Activated effector memory CD4-positive, alpha-beta T cell treated with anti-CD3 and anti-CD28 coated beads, Interleukin-2, amount 50 U/mL, for 16 hours (primary cell): ENCODE data around the gene BRAT1.
A peak's percentile ranks its signal among the peaks of the same experiment; 100 is the strongest.
"Not testable (repeated sequence)": the region's sequence is repeated elsewhere in the genome, so short reads cannot be mapped to it uniquely, and the experiment has no call there.

Source experiments
- DNase-seq: peaks from one replicate; pipeline ENCODE4 v3.0.0-alpha.2; 2020

BRAT1 gene

GRCh38 chr7:2555121-2556052 lies at the start of gene BRAT1:
BRAT1 (minus strand) TSS chr7:2555524; CDS start chr7:2554431, 1,093 bp downstream.
- DNase-seq = peak; percentile 97

GRCh38 chr7:2604608-2605174 lies 49.4 kb upstream of the BRAT1 start:
- DNase-seq = no peak

DNA sequence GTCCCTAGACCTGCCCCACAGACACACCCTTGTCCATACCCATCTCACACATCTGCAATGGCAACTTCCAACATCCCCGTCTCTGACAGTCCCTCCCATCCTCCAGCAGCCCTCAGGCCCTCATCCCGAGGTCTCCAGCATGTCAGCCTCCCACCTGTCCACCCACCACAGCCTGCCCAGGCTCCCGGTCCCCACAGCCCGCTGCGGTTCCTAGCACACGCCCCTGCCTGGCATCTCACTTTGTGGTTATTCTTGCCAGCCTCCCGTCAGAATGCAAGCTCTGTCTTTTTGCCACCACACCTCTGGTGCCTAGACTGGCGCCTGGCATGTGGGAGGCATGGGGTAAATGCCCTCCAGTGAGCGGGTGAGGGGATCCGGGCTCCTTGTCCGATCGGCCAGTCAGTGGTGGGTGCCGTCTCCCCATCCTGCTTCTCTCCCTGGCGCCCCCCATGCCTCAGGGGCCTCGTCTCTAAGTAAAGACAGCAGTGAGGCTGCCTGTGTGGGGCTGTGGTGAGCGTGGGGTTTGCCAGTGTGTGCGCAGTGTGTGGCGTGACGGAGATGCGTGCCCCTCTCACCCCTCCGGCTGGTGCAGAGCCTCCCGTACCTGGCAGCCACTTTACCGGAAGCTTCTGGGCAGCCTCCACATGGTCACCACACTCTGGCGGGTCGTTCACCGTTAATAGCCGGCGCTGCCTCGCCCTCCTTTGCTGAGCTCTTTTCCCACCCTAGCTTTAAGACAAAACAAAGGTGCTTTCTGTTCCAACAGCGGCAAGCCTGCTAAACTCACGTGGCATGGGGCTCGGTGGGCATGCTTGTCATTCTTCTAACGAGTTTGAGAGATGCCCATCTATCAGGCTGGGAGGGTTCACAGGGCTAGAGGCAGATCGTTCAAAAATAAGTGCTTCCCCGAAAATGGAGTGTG lies 48.0 kb upstream of the BRAT1 start:
- no peak for DNase-seq

- DNase-seq = no peak
Measured at GRCh38 chr7:2602406-2603043, 47.2 kb upstream of the BRAT1 start.

DNA sequence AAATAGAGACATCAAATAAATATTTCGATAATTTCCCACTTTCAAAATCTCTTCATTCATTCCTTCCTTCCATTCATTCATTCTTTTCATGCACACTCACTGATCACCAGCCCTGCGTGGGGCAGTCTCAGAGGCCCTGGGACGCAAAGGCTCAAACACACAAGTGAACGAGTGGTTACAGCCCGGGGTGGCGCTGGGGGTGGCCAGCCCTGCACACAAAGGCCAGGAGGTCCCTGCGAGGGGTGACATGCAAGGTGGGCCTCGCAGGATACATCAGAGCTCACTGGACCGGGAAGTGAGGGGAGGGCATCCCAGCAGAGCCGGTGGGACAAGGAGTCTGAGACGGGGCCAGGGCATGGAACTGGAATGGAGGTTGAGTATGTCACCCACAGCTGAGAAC lies 46.6 kb upstream of the BRAT1 start:
- no peak for DNase-seq

- no peak for DNase-seq
Measured at GRCh38 chr7:2601065-2601464, 45.7 kb upstream of the BRAT1 start.

DNA sequence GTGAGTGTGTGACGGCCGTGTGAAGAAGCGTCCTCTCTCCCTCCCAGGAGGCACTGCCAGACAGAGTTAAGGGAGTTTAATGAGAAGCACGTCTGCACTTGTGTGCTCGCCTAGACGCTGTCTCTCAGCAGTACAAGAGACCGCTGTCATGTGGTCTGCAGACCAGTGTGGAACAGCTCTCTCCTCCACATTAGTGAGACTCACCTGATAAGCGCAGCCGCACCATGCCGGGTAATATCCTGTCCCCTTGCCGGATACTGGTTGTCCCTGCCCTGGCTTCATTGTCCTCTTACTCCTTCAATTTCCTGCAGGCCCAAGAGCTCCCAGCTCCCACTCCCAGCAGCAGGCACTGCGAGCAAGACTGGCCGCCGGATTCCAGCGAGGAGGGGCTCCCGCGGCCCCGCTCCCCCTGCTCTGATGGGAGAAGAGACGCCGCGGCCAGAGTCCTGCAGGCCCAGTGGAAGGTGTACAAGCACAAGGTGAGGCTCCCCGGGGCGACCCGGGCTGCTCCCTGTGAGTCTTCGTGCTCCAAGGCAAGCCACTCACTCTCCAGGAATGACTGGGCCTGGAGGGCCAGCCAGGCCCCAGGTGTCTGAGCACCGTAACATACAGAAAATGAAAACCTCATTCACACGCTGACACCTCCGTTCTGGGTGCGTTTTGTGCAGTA lies 43.0 kb upstream of the BRAT1 start:
- DNase-seq = no peak

- no peak for DNase-seq
Measured at GRCh38 chr7:2597273-2597640, 41.9 kb upstream of the BRAT1 start.

DNA sequence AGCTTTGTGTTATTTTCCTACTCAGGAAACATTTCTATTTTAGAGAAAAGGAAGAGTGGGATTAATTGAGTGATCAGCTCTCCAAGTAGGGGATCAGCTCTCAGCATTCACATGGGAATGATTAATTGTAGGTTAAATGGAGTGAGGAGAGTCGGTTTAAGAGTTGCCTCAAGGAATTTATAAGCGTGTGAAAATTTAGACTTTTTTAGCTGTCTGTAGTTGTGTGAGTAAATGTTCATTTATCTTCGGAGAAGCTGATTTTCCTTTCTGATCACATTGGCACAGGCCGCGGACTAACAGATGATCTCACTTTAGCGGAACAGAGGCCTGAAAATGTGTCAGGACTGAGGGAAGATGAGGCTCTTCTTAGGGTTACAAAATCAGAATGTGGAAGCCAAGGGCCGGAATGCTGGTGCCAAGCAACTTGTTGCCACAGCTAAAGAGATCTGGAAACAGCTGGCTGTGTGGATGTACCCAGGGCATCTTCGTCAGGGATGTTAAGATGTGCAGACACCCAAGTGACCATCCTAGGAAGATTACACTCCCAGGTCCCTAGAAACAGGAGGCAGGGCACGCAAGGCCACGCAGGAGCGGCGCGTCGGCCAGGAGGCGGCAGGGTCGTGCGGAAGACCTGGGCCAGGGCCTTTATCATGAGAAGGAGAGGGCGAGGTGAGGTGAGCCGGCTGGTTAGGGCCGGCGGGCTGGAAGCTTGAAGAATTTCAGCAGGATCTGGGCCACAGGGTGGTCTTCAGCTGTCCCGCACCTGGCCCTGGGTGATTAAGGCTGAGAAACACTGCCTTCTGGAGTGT lies 41.3 kb upstream of the BRAT1 start:
- DNase-seq = no peak

DNA sequence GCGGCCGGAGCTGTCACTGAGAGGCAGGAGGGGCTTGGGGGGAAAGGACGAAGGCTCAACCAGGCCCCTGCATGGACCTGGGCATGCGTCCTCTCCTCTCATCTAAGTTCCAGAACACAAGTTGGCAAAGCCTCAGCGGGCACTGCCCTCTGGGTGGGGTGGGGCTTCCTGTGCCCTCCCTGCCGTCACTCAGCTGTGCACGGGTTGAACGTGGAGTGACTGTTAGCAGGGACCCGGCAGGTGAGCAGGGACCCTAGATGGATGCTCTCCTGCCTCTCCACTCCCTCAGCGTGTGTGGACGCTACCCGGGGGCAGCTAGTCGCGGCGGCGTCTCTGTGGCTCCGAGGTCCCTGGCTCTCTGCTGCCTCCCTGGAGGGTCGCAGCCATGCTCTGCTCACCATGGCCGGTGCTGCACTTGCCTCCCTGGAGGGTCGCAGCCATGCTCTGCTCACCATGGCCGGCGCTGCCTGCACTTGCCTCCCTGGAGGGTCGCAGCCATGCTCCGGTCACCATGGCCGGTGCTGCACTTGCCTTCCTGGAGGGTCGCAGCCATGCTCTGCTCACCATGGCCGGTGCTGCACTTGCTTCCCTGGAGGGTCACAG lies 40.0 kb upstream of the BRAT1 start:
- no peak for DNase-seq

GRCh38 chr7:2594599-2594998 lies 39.3 kb upstream of the BRAT1 start:
- DNase-seq = no peak

- DNase-seq = no peak
Measured at GRCh38 chr7:2593036-2593727, 37.9 kb upstream of the BRAT1 start.

DNA sequence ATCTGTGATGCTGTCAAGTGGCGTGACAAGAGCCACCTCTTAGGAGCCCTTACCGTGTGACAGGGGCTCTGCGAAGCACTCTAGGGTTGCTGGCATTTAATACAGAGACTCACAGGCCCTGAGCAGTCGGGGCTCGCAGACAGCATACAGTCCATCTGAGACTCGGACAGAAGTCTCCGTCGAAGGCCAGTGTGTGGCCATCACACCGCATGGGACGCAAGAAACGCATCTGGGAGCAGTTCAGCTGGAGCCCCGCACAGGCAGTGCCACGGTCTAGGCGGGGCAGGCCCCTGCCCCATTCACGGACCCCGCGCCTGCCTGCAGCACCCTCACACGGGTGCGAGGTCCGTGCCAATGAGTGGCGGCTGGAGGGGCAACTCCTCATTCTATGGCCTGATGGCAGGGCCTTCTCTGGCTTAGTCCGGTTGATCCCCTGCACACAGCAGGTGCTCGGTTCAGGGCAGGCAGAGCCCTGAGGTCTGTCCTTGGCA lies 37.1 kb upstream of the BRAT1 start:
- no peak for DNase-seq

GRCh38 chr7:2589941-2590340 lies 34.6 kb upstream of the BRAT1 start:
- not testable (repeated sequence) for DNase-seq

- no peak for DNase-seq
Measured at GRCh38 chr7:2589341-2589740, 34.0 kb upstream of the BRAT1 start.

GRCh38 chr7:2587778-2588177 lies 32.5 kb upstream of the BRAT1 start:
- no peak for DNase-seq

DNA sequence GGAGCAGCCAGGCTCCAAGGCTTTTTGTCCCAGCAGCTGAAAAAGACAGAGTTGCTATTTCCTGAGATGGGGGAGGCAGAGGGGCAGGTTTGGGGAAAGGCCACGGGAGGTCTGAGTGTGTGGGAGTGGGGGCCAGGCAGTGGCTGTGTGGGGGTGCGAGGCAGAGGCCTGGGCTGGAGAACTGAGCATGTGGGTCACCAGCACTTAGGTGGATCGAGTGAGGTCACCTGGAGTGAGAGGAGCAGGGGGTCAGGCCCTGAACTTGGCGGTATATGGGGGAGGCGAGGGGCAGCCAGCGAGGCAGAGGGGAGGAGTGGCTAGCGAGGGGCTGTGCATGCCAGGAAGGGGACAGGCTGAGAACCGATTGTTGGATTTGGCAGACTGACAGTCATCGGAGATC lies 31.8 kb upstream of the BRAT1 start:
- no peak for DNase-seq

DNA sequence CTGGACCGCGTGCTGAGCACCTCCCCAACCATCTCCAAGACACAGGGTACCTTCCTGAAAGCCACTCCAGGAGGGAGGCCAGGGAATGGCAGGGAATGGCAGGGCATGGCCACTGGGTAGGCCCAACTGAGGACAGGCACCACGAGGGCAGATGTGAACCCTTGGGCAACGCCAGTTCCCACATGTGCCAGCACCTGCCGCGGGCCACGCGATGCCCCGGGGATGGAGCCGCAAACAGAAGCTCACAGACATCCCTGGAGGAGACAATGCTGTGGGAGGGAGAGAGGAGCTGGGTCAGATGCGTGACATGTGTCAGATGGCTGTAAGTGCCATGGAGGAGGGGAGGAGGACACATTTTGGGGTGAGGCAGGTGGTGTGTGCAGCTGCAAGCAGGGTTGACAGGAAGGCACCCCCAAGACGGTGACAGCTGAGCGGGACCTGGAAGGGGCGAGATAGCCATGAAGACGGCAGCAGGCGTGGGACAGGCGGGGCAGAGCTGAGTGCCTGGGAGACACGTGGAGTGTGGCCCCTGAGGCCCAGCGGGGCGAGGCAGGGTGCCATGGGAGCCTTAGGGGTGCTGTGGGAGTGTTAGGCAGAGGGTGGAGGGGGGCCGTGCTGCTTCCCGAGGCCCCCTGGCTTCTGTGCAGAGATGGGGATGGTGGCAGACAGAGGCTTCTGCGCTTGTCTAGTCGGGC lies 31.1 kb upstream of the BRAT1 start:
- no peak for DNase-seq

GRCh38 chr7:2585446-2585845 lies 30.1 kb upstream of the BRAT1 start:
- no peak for DNase-seq
